ACC112 (cell line): ENCODE data around the gene TWF2.

ENCODE experiments used
- H2AFZ ChIP-seq: fragments of 200-600 bp; sonication (generic); one replicate; pipeline ENCODE4 v1.6.0; 2017; ENCODE audit warnings: antibody characterized with exemption, low read length; ENCODE audit not compliant: unreplicated experiment
- H3K27ac ChIP-seq: fragments of 200-600 bp; sonication (generic); 2 replicates; pipeline ENCODE4 v1.5.1; 2014; ENCODE audit warnings: low read depth, mild to moderate bottlenecking, antibody characterized with exemption, low read length, moderate library complexity
- H3K27me3 ChIP-seq: fragments of 200-600 bp; sonication (generic); 2 replicates; pipeline ENCODE4 v1.6.1; 2014; ENCODE audit warnings: mild to moderate bottlenecking, antibody characterized with exemption, low read length, moderate library complexity, mixed read lengths; ENCODE audit not compliant: insufficient read depth
- H3K36me3 ChIP-seq: fragments of 200-600 bp; sonication (generic); 2 replicates; pipeline ENCODE4 v1.6.1; 2016; ENCODE audit warnings: mild to moderate bottlenecking, antibody characterized with exemption, low read length, moderate library complexity, mixed read lengths; ENCODE audit not compliant: insufficient read depth
- H3K4me1 ChIP-seq: fragments of 200-600 bp; sonication (generic); one replicate; pipeline ENCODE4 v1.6.1; 2016; ENCODE audit warnings: low read length, mixed read lengths; ENCODE audit not compliant: insufficient read depth, unreplicated experiment, control insufficient read depth
- H3K4me3 ChIP-seq: fragments of 200-600 bp; sonication (generic); 2 replicates; pipeline ENCODE4 v1.5.1; 2014; ENCODE audit warnings: mild to moderate bottlenecking, low read depth, low read length
- H3K79me2 ChIP-seq: fragments of 200-600 bp; sonication (generic); one replicate; pipeline ENCODE4 v1.6.0; 2016; ENCODE audit warnings: low read length; ENCODE audit not compliant: control insufficient read depth, unreplicated experiment, insufficient read depth

The TWF2 gene

GRCh38 chr3:52237006-52237656 lies 1.8 kb downstream of the TWF2 start:
- H3K4me1 ChIP-seq, result peaks cover 34% of the 10 kb centered on the region
- peaks cover 53% of the 10 kb centered on the region for H3K79me2 ChIP-seq
- H3K36me3 ChIP-seq, result no peaks in the 10 kb centered on the region
- H2AFZ ChIP-seq, result no peak overlapping the region
- peak overlapping the region; percentile 64 for H3K4me3 ChIP-seq
- H3K27me3 ChIP-seq, result no peaks in the 10 kb centered on the region
- H3K27ac ChIP-seq, result peak overlapping the region; percentile 71

- Histone ChIP-seq H3K4me3 (peak overlapping the region; percentile 17; the same call in 1 of the 2 replicates), H3K79me2 (peaks cover 53% of the 10 kb centered on the region), H3K27me3 (no peaks in the 10 kb centered on the region), H3K36me3 (no peaks in the 10 kb centered on the region), H2AFZ (no peak overlapping the region), H3K4me1 (peaks cover 34% of the 10 kb centered on the region), H3K27ac (peak overlapping the region; percentile 71)
These were observed 2.5 kb downstream of the TWF2 start for GRCh38 chr3:52236424-52236886.

GRCh38 chr3:52234516-52235447 lies 4.2 kb downstream of the TWF2 start:
- Histone ChIP-seq H3K27ac (no peak overlapping the region), H3K4me1 (peaks cover 21% of the 10 kb centered on the region), H3K27me3 (no peaks in the 10 kb centered on the region), H3K4me3 (no peak overlapping the region), H3K36me3 (0 out of 2 replicates have a peak, but pooled peaks cover under 1% of the 10 kb centered on the region), H3K79me2 (peaks cover 49% of the 10 kb centered on the region), H2AFZ (no peak overlapping the region)

- Histone ChIP-seq H3K4me1 (peaks cover 20% of the 10 kb centered on the region), H3K36me3 (0 out of 2 replicates have a peak, but pooled peaks cover 3% of the 10 kb centered on the region), H3K4me3 (no peak overlapping the region), H2AFZ (no peak overlapping the region), H3K27me3 (no peaks in the 10 kb centered on the region), H3K79me2 (peaks cover 44% of the 10 kb centered on the region), H3K27ac (no peak overlapping the region)
These were observed 5.0 kb downstream of the TWF2 start for GRCh38 chr3:52233968-52234367.

- Histone ChIP-seq H3K4me1 (peaks cover 18% of the 10 kb centered on the region), H3K27me3 (no peaks in the 10 kb centered on the region), H3K27ac (no peak overlapping the region), H3K36me3 (0 out of 2 replicates have a peak, but pooled peaks cover 3% of the 10 kb centered on the region), H2AFZ (no peak overlapping the region), H3K79me2 (peaks cover 38% of the 10 kb centered on the region), H3K4me3 (no peak overlapping the region)
These were observed 5.8 kb downstream of the TWF2 start for GRCh38 chr3:52233108-52233591.

GRCh38 chr3:52232279-52233107 lies 6.5 kb downstream of the TWF2 start:
- Histone ChIP-seq H3K27me3 (no peaks in the 10 kb centered on the region), H3K27ac (no peak overlapping the region), H3K4me1 (peaks cover 12% of the 10 kb centered on the region), H3K36me3 (0 out of 2 replicates have a peak, but pooled peaks cover 3% of the 10 kb centered on the region), H3K79me2 (peaks cover 33% of the 10 kb centered on the region), H3K4me3 (no peak overlapping the region), H2AFZ (no peak overlapping the region)

- Histone ChIP-seq H2AFZ (no peak overlapping the region), H3K79me2 (peaks cover 26% of the 10 kb centered on the region), H3K27me3 (no peaks in the 10 kb centered on the region), H3K36me3 (0 out of 2 replicates have a peak, but pooled peaks cover 3% of the 10 kb centered on the region), H3K4me3 (no peak overlapping the region), H3K27ac (no peak overlapping the region), H3K4me1 (peaks cover 5% of the 10 kb centered on the region)
These were observed 7.3 kb downstream of the TWF2 start for GRCh38 chr3:52231502-52232278.

- no peaks in the 10 kb centered on the region for H3K27me3 ChIP-seq
- no peak overlapping the region for H3K27ac ChIP-seq
- H2AFZ ChIP-seq, result no peak overlapping the region
- H3K4me1 ChIP-seq, result no peaks in the 10 kb centered on the region
- peaks cover 20% of the 10 kb centered on the region for H3K79me2 ChIP-seq
- H3K36me3 ChIP-seq, result 0 out of 2 replicates have a peak, but pooled peaks cover 3% of the 10 kb centered on the region
- no peak overlapping the region for H3K4me3 ChIP-seq
These were observed 8.0 kb downstream of the TWF2 start for GRCh38 chr3:52230889-52231499.

GRCh38 chr3:52230461-52230860 lies 8.5 kb downstream of the TWF2 start:
- Histone ChIP-seq H3K27ac (no peak overlapping the region), H2AFZ (no peak overlapping the region), H3K27me3 (no peaks in the 10 kb centered on the region), H3K4me1 (no peaks in the 10 kb centered on the region), H3K4me3 (no peak overlapping the region), H3K36me3 (0 out of 2 replicates have a peak, but pooled peaks cover 3% of the 10 kb centered on the region), H3K79me2 (peaks cover 15% of the 10 kb centered on the region)
